NCI-H510A (cell line): ENCODE measurements around the gene NOXA1.
"Not testable (repeated sequence)": the region's sequence is repeated elsewhere in the genome, so short reads cannot be mapped to it uniquely, and the experiment has no call there.

Experiments
- DNase-seq: peaks from one replicate; lab custom pipeline; 2025; lab: John Stamatoyannopoulos, UW

Gene NOXA1

DNA sequence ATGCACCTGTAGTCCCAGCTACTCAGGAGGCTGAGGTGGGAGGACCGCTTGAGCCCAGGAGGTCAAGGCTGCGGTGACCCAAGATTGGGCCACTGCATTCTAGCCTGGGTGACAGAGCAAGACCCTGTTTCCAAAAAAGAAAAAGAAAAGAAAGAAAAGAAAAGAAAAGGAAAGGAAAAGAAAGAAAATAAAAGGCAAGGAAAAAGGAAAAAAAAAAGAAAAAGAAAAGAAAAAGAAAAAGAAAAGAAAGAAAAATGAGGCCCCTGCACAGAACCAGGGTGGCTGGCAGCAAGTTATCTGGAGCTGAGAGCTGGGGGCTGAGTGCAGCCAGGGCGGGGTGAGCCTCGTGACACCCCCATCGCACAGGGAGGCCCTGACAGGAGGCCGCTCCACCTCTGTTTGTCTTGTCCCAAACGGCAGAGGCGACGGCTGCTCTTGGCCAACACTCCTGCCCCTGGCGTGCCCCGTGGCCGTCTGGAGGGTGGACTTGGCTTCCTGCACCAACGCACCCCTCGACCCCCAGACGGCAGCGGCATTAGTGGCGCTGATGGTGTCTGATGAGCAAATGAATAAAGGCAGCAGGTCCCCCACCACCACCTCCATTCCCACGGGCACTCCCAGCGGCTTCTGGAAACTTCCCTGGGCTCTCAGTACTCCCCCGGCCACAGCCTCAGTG, 17.0 kb upstream of the NOXA1 start:
- no peak for DNase-seq

- DNase-seq: peak; percentile 56
Observed at GRCh38 chr9:137406876-137407589, 16.2 kb upstream of the NOXA1 start.

GRCh38 chr9:137407590-137408300, 15.4 kb upstream of the NOXA1 start:
- DNase-seq: no peak

DNA sequence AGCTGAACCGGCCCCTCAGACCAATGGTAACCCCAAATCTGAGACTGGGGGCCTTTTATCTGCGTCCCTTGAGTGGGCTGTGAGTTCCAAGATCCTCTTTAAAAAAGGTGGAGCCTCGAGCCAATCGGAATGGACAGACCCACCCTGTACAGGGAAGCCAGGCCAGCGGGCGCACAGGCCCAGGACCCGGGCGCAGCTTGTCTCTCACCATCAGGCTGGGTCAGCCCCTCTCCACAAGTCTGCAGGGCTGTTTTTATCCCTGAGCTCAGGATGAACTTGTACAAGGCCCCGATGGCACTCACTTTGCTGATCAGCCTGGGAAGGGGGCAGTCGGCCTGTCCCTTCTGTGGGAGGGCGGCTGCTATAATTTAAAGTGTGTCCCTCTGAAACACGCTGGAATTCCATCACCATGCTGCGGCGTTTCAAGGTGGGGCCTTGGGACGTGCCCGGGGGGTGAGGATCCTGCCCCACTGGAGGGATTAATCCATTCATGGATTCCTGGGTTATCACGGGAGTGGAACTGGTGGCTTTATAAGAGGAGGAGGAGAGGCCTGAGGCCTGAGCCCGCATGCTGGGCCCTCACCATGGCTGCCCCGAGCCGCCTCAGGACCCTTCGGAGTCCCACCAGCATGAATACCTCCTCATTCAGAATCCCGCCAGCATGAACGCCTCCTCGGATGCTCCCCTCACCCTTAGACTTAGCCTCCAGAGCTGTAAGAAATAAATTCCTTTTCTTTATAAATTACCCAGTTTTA, 14.4 kb upstream of the NOXA1 start:
- no peak for DNase-seq

DNA sequence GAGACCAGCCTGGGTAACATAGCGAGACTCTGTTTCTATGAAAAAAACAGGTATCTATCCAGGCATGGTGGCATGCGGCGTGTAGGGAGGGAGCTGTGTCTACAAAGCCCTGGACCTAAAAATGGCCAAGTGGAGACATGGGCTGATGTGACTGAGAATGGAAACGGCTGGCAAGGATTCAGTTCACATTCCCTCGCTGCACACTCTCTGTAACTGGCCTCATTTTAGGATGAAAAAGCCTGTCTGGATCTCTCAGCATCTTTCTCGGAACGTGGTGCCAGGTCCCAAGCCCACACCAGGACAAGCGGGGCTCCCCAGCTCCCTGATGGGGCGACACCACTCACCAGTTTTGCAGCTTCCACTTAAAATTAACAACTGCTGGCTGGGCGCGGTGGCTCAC, 13.7 kb upstream of the NOXA1 start:
- DNase-seq: no peak

GRCh38 chr9:137410236-137410890, 12.8 kb upstream of the NOXA1 start:
- not testable (repeated sequence) for DNase-seq

DNA sequence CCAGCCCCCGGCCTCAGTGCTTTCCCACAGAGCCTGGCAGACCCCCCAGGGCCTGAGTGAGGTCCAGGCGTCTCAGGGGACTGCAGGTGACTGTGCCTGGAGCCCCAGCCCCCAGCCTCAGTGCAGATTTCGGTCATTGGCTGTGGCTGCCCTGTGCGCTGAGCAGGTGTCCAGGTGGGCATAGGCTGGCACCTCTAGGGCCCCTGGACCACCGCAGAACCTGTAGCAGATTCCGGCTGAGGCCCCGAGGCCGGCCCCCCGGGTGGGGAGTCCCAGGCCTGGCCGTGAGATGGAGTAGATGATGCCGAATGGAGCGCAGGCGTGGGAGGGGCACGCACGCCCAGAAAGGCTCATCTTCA, 12.3 kb upstream of the NOXA1 start:
- DNase-seq: no peak

DNA sequence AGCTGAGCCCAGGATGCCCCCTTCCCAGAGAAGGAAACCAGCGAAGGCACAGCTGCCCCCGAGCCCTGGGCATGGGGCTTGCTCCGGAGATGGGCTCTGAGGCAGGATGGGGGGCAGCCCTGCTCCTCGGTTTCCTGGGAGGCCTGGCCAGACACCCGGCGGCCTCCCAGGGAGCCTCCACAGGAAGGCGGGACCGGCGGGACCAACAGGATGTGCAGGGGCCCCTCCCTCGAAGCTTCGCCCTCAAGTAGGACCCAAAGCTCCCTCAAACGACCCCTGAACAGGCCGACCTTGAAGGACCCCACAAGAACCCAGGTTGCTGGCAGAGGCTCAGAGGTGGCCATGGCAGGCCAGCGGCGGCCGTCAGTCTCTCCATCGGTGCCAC, 11.9 kb upstream of the NOXA1 start:
- DNase-seq: no peak

DNA sequence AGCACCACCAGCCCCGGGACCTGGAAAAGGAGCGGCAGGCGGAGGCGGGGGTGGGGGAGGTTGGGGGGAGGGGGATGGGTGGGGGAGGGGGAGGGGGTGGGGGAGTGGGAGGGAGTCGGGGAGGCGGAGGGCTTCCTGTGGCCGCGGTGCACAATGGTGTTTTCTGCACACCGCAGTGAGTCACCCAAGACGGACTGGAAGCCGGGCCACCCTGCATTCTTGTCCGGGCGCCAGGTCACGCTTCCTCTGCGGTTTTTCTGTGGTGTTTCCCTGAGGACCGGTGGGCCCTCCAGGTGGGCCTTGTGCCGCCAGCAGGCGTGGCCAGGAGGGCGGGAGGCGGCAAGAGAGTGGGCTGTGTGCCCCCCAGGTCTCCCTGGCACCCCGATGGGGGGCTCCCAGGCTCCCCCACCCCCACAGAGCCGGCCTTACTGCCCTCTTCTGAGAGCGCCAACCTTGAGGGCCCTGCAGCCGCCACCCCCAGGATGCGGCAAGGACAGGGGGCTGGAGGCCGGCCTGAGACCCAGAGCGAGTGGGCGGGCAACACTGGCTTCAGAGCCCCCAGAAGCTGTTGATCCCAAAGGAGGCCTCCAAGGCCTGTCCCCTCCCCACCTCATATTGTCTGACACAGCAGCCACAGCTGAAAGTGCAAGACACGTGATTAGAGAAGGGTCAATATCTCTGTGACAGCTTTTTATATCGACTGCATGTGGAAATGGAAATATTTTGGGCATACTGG, 11.4 kb upstream of the NOXA1 start:
- no peak for DNase-seq

DNA sequence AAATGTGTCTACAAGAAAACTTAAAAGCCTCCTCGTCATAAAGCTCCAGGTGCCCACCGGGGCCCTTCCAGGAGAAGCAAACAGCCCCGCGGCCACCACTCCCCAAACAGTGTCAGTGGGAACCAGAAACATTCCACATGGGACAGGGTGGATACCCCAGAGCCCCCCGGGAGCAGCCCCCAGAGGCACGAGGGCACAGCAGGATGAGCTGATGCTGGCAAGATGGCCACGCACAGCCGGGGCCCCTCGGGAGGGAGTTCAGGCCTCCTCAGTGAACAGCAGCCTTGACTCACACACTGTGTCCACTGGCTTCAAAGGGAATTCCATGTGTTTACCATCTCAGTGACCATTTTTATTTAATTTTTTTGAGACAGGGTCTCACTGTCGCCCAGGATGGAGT, 10.8 kb upstream of the NOXA1 start:
- no peak for DNase-seq

DNA sequence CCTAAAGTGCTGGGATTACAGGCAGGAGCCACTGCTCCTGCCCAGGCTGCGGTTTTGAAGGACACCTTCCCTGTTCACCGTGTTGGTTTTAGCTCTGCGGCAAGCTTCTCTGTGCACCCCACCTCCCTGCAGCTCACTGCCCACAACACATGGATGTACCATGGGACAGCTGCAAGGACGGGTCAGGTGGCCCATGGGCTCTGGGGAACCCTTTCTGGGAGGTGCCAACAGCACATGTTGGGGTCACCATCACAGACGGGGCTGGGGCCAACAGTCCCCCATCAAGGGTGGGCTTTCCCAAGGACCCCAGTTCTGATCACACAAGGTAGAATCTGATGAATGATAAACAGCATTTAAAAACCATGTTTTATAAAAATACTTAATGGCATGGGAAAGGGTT, 7.7 kb upstream of the NOXA1 start:
- DNase-seq: no peak

- DNase-seq: no peak
Observed at GRCh38 chr9:137416006-137416562, 7.1 kb upstream of the NOXA1 start.

- DNase-seq: no peak
Observed at GRCh38 chr9:137416563-137417151, 6.5 kb upstream of the NOXA1 start.

DNA sequence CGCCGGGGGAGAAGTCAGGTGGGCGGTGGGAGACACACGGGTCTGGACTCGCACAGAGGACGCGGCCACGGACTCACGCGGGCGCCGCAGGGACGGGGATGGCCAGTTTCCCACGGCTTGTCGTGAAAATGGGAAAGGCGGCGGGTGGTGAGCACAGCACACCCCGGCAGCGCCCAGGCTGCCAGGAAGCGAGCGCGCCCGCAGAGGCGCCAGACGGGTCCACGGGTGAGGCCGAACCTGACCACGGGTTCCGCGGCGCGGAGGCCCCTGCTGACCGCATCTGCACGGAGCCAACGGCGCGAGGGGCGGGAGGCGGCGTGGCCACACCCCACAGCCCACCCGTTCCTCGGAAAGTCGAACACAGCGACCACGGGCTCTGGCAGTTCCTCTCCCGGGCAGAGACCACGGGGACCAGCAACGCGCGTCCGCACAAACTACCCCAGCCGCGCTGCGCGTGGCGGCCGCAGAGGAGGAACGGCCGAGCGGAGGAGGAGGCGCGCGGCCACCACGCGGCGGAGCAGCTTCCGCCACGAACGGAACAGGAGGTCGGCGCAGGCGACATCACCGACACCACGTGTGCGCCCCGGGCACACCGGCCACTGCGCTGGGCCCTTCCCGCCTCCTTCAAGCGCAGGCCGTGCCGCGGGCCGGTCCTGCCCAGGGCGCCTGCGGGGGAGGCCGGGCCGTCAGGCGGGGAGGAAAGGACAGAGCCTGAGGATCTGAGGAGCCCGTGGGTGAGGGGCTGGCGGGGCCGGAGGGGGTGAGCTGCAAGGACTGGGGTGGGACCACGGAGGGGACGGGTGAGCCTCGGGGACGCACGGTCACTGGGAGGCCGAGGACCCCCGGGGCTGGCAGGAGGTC, 5.8 kb upstream of the NOXA1 start:
- no peak for DNase-seq

GRCh38 chr9:137421838-137422603, 1.2 kb upstream of the NOXA1 start:
- DNase-seq: no peak

DNA sequence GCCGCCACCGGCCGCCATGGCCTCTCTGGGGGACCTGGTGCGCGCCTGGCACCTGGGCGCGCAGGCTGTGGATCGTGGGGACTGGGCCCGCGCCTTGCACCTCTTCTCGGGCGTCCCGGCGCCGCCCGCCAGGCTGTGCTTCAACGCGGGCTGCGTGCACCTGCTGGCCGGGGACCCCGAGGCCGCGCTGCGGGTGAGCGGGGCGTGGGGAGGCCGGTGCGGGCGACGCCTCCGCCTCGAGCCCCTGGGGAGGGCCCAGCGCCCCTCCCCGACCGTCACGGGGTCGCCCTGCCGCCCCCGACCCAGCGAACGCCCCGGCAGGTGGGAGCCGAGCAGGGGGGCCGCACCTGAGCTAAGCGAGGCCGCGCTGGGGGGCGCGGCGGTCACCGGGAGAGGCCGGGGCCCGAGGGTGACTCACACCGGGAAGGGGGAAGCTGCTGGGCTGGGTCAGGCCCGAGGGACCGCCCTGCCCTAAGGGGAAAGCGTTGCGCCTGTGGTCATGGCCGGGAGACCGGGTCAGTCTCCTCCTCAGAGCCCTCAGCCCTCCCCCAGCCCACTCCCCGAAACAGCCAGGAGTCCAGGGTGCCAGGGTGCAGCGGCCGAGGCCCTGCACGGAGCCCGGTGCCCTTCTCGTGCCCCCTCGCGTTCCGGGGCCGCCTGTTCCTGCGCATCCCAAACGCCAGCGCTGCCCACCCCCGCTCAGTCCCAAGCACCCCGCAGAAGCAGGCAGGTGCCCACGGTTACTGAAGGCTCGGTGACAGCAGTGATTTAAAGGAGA, 510 bp downstream of the NOXA1 start:
- no peak for DNase-seq

DNA sequence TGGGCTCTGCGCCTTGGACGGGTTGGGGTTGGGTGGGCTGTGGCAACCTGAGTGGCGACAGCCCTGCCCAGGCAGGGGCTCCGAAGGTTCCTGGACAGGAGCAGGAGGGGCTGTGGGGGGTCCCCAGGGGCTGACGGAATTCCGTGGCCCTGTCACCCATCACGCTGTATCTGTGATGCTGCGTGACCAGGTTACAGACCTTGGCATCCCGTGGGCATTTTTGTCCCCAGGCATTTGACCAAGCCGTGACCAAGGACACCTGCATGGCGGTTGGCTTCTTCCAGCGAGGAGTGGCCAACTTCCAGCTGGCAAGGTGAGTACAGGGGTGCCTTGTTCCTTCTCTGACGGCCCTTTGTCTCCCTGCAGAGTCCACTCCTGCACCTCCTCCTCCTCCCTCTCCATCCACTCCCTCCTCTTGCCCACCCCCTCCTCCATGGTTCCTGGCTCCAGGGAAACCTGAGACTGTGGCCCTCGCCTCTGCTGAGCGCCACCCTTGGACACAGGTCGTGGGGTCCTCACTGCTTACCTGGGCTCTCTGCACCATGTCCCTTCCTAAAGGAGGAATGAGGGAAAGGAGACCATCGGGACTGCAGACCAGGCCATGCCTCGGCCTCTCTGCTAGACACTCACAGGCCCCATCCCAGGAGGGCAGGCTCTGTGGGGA, 3.0 kb downstream of the NOXA1 start:
- no peak for DNase-seq
